ENCODE data around the gene CCNF.

The CCNF gene

DNA sequence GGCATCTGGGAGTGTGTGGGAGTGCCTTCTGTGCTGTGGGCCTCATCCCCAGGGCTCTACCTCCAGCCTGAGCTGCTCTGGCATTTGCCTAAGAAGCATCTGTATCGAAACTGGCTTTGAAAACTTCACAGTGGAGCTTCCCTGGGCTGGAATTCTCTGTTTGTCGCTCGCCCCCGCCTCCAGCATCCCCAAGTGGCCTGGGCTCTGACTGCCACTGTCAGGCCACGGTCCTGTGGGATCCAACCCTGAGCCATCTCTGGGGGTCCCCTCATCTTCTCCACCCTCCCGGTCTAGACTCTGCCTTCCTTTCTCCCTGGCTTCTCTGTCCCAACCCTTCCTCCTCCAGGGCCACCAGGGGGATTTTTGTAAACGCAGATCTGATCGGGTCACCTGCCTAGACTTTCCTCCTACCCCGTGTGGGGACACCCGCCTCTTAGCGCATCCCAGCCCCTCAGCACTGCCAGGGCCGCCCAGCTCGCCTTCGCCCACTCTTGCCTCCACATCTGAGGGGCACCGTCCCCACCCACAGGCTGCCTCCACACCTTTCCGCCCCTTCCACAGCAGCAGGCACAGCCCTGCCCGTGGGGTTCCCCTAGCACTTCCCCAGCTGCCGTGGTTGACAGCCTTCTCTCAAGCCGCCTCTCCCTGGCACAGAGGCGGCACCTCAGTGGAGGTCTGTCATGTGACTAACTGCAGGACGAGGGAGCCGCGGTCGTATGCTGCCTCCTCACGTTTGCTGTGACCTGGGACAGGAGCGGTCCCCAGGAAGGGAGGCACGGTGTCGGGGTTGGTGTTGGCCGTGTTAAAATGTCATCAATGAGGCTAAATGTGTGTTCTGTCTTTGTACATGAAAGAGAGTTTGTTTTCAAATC lies 57.6 kb downstream of the CCNF start:
- TF ChIP-seq, protein P1, sequence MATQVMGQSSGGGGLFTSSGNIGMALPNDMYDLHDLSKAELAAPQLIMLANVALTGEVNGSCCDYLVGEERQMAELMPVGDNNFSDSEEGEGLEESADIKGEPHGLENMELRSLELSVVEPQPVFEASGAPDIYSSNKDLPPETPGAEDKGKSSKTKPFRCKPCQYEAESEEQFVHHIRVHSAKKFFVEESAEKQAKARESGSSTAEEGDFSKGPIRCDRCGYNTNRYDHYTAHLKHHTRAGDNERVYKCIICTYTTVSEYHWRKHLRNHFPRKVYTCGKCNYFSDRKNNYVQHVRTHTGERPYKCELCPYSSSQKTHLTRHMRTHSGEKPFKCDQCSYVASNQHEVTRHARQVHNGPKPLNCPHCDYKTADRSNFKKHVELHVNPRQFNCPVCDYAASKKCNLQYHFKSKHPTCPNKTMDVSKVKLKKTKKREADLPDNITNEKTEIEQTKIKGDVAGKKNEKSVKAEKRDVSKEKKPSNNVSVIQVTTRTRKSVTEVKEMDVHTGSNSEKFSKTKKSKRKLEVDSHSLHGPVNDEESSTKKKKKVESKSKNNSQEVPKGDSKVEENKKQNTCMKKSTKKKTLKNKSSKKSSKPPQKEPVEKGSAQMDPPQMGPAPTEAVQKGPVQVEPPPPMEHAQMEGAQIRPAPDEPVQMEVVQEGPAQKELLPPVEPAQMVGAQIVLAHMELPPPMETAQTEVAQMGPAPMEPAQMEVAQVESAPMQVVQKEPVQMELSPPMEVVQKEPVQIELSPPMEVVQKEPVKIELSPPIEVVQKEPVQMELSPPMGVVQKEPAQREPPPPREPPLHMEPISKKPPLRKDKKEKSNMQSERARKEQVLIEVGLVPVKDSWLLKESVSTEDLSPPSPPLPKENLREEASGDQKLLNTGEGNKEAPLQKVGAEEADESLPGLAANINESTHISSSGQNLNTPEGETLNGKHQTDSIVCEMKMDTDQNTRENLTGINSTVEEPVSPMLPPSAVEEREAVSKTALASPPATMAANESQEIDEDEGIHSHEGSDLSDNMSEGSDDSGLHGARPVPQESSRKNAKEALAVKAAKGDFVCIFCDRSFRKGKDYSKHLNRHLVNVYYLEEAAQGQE (IDR thresholded peaks at IDR 0.05; ENCODE audit: insufficient read depth in 1 of 2, low read depth in 2 of 2, low read length in 2 of 2) = no peak
- TF ChIP-seq SIN3A (IDR thresholded peaks at IDR 0.05; ENCODE audit: borderline replicate concordance, insufficient read depth, low read length) (no peak), TAF1 (IDR thresholded peaks at IDR 0.05; ENCODE audit: borderline replicate concordance, insufficient read depth, low read length) (no peak), FOXP2 (optimal IDR thresholded peaks at IDR 0.05; ENCODE audit: borderline replicate concordance, extremely low read depth, extremely low read length, insufficient read depth) (no peak), POLR2AphosphoS5 (IDR thresholded peaks at IDR 0.05; ENCODE audit: low read depth, low read length) (no peak)

DNA sequence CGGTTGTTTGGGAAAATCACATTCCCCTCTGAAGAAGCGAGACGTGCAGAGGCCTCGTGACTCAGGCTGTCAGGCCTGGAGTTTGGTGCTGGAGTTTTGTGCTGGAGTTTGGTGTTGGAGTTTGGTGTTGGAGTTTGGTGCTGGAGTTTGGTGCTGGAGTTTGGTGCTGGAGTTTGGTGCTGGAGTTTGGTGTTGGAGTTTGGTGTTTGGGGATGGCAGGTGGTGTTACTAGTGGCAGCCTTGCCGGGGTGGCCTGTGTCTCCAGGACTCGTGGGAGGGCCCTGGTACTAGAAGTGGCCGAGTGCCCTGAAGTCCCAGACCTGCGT lies 58.2 kb downstream of the CCNF start:
- TF ChIP-seq FOXP2 (optimal IDR thresholded peaks at IDR 0.05; ENCODE audit: borderline replicate concordance, extremely low read depth, extremely low read length, insufficient read depth) = no peak
- no peak for TF ChIP-seq TAF1 (IDR thresholded peaks at IDR 0.05; ENCODE audit: borderline replicate concordance, insufficient read depth, low read length)
- no peak for TF ChIP-seq SIN3A (IDR thresholded peaks at IDR 0.05; ENCODE audit: borderline replicate concordance, insufficient read depth, low read length)
- no peak for TF ChIP-seq POLR2AphosphoS5 (IDR thresholded peaks at IDR 0.05; ENCODE audit: low read depth, low read length)
- TF ChIP-seq, protein P1 (IDR thresholded peaks at IDR 0.05; ENCODE audit: insufficient read depth in 1 of 2, low read depth in 2 of 2, low read length in 2 of 2) = no peak

DNA sequence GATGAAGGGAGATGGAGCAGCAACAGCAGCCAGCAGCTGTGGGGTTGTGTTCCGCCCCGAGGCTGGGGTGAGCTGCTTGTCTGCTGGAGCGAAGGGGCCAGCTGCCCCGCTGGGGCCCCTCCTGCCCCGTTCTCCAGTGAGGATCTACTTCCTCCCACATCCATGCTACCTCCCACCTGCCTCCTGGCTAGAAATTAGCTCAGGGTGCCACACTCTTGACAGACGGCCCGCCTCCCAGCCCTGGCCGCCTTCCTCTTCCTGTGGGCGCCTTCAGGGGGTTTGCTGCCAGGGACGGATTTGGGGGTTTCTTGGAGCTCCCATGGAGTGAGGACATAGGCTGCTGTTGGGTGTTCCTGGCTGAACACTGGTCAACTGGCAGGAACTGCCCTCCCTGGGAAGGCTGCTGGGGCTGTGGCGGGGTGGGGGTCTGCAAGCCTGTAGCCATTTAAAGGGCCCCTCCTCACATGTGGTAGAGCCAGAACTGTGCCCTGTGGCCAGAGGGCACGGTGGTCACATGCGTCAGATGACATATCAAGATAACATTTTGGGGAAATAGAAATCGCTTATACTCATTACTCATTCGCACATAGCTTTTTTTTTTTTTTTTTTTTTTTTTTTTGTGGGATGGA lies 58.8 kb downstream of the CCNF start:
- no peak for TF ChIP-seq SIN3A (IDR thresholded peaks at IDR 0.05; ENCODE audit: borderline replicate concordance, insufficient read depth, low read length)
- no peak for TF ChIP-seq FOXP2 (optimal IDR thresholded peaks at IDR 0.05; ENCODE audit: borderline replicate concordance, extremely low read depth, extremely low read length, insufficient read depth)
- TF ChIP-seq TAF1 (IDR thresholded peaks at IDR 0.05; ENCODE audit: borderline replicate concordance, insufficient read depth, low read length) = no peak
- TF ChIP-seq POLR2AphosphoS5 (IDR thresholded peaks at IDR 0.05; ENCODE audit: low read depth, low read length) = no peak
- TF ChIP-seq, protein P1 (IDR thresholded peaks at IDR 0.05; ENCODE audit: insufficient read depth in 1 of 2, low read depth in 2 of 2, low read length in 2 of 2) = no peak

DNA sequence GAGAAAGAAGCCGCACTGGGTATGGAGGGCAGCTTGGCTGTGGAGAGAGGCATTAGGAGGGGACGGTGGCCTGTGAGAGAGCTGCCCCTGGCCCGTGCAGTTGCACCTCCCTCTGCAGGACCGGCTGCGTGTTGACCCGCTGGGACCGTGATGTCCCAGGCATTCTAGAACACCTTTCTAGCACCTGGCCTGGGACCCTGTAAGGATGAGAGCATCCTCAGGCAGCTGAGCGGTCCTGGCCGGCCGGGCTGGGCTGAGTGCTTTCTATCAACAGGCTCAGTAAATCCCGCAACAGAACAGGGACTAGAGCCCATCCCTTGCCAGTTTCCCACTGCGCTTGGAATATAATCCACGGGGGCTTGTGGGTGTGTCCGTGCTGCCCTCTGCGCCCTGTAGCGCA lies 60.3 kb downstream of the CCNF start:
- TF ChIP-seq FOXP2 (optimal IDR thresholded peaks at IDR 0.05; ENCODE audit: borderline replicate concordance, extremely low read depth, extremely low read length, insufficient read depth) (no peak), POLR2AphosphoS5 (IDR thresholded peaks at IDR 0.05; ENCODE audit: low read depth, low read length) (no peak), TAF1 (IDR thresholded peaks at IDR 0.05; ENCODE audit: borderline replicate concordance, insufficient read depth, low read length) (no peak), SIN3A (IDR thresholded peaks at IDR 0.05; ENCODE audit: borderline replicate concordance, insufficient read depth, low read length) (no peak)
- TF ChIP-seq, protein P1 (IDR thresholded peaks at IDR 0.05; ENCODE audit: insufficient read depth in 1 of 2, low read depth in 2 of 2, low read length in 2 of 2) = no peak

All from PFSK-1 (cell line).